Breast epithelium (tissue), 4 donors: ENCODE results near the gene PLEKHD1. TPM values are rescaled to one million over a fixed set of nuclear protein-coding genes. Genes with fewer than 3 reads are reported as not detected.

ENCODE experiments used
- DNase-seq, 2 donors: peaks; one replicate each; pipeline ENCODE4 v3.0.0-alpha.2; 2019; ENCODE audit warnings: low spot score in 2 of 2
- H3K27ac ChIP-seq, 2 donors: fragments of 200-600 bp; sonication (generic) in 1 of 2; one replicate each; pipeline ENCODE4 v1.5.1; 2016 to 2019; ENCODE audit warnings: mild to moderate bottlenecking in 1 of 2
- H3K27me3 ChIP-seq, 2 donors: fragments of 200-600 bp; sonication (generic) in 1 of 2; one replicate each; pipeline versions ENCODE4 v1.5.1 to v1.6.0; 2017 to 2019; ENCODE audit warnings: control low read depth in 1 of 2, mild to moderate bottlenecking in 1 of 2
- H3K36me3 ChIP-seq: fragments of 200-600 bp; one replicate; pipeline ENCODE4 v1.5.1; 2019
- H3K4me1 ChIP-seq, 2 donors: fragments of 200-600 bp; sonication (generic); one replicate each; pipeline ENCODE4 v1.5.1; 2016 to 2019; ENCODE audit warnings: control low read depth in 1 of 2
- H3K4me3 ChIP-seq, 3 donors: fragments of 200-600 bp; sonication (generic); 1 replicate in 2 of 3; 2 replicates in 1 of 3; pipeline ENCODE4 v1.5.1; 2016 to 2019; ENCODE audit warnings: mild to moderate bottlenecking in 3 of 3, moderate library complexity in 2 of 3
- H3K9me3 ChIP-seq, 2 donors: fragments of 200-600 bp; sonication (generic) in 1 of 2; one replicate each; pipeline ENCODE4 v1.5.1; 2016 to 2019; ENCODE audit warnings: control low read depth in 1 of 2
- CTCF ChIP-seq, 3 donors: fragments of 450-650 bp; IDR thresholded peaks; one replicate each; pipeline ENCODE4 v1.5.1; 2016 to 2017; ENCODE audit warnings: antibody characterized with exemption in 3 of 3, mild to moderate bottlenecking in 3 of 3, moderate library complexity in 3 of 3
- POLR2A ChIP-seq: fragments of 450-650 bp; IDR thresholded peaks from one replicate; pipeline ENCODE4 v1.6.1; 2016; ENCODE audit warnings: antibody characterized with exemption, mild to moderate bottlenecking, moderate library complexity
- POLR2AphosphoS5 ChIP-seq, 3 donors: sonication (generic); formaldehyde crosslinking; IDR thresholded peaks; one replicate each; pipeline ENCODE4 v1.6.1; 2017; ENCODE audit warnings: antibody characterized with exemption in 3 of 3
- intact Hi-C: fragments of 100-400 bp; cut with DNase I; formaldehyde crosslinking; loops from one replicate; pipeline ENCODE4 v1.15.1; 2023; ENCODE audit warnings: low total_unique reads
- total RNA-seq, 3 donors: library from RNA; depleted of rRNA; stranded (reverse); fragments of >200 nt; gene quantifications; one replicate each; pipeline ENCODE4 v1.1.0, GENCODE V29; 2016

Gene PLEKHD1
- total RNA-seq, 3 donors from 2014 or later: under 0.01 to 2.3 (median 2.0) TPM

- intact Hi-C loops: no loop called here
- H3K9me3 ChIP-seq: no peaks in the 10 kb centered on the region
- no peak overlapping the region for H3K27ac ChIP-seq
- no peaks in the 10 kb centered on the region for H3K36me3 ChIP-seq
- DNase-seq: no peak
- peaks cover 5 to 21% of the 10 kb centered on the region in 2 donors for H3K27me3 ChIP-seq
- TF ChIP-seq CTCF (IDR thresholded peaks at IDR 0.05): no peak
- TF ChIP-seq POLR2AphosphoS5 (IDR thresholded peaks at IDR 0.05): no peak
- no peak for TF ChIP-seq POLR2A
- H3K4me3 ChIP-seq: no peak overlapping the region
- peaks cover 0 to 3% of the 10 kb centered on the region in 2 donors for H3K4me1 ChIP-seq
Observed at GRCh38 chr14:69489495-69489894, 5.0 kb downstream of the PLEKHD1 start.

DNA sequence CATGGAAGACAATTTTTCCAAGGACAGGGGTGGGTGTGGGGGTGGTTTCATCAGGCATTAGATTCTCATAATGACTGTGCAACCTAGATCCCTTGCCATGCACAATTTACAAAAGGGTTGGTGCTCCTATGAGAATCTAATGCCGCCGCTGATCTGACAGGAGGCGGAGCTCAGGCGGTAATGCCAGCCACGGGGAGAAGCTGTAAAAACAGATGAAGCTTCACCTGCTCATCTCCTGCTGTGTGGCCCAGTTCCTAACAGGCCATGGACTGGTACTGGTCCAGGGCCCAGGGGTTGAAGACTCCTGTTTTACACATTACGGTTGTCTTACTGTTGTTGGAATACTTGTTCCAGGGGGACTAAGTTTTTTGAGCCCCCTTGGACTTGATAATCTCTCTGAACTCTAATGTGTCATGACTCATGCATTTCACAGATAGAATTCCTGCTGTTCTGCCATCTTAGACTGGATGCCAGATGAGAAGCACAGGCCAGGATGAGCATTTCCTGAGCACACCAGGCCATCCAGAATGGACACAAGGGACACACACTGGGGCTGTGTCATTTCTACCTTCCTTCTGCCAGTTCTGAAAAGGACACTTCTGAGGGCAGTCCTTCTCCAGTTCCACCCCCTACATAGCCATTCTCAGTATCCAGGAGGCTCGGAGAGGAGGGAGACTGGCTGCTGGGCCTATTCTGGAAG, 5.8 kb downstream of the PLEKHD1 start:
- H3K27me3 ChIP-seq: peaks cover 0 to 12% of the 10 kb centered on the region in 2 donors
- TF ChIP-seq POLR2AphosphoS5 (IDR thresholded peaks at IDR 0.05) (no peak), CTCF (IDR thresholded peaks at IDR 0.05) (no peak), POLR2A (no peak)
- no peak overlapping the region for H3K27ac ChIP-seq
- no peak for DNase-seq
- intact Hi-C loops: no loop called here
- no peaks in the 10 kb centered on the region for H3K4me1 ChIP-seq
- no peaks in the 10 kb centered on the region for H3K36me3 ChIP-seq
- H3K4me3 ChIP-seq: no peak overlapping the region
- no peaks in the 10 kb centered on the region for H3K9me3 ChIP-seq

DNA sequence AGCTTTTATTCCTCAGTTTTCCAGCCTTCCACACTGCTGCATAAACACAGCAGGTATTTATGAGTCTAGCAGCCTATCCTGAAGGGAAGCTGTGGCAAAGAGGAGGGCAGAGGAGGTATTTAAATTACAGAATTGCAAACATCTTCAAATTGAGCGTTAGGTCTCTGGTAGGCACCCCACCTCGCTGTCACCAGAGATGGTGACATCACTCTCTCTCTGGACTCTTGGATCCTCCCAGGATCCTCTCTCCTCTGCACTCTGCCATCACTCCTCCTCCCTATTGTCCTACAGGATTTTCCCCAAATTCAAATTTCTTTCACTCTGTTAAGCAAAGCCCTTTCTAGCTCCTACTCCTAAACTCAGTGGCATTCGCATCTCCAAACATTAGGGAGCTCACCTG, 6.7 kb downstream of the PLEKHD1 start:
- no peak for DNase-seq
- peaks cover 0 to 6% of the 10 kb centered on the region in 2 donors for H3K27me3 ChIP-seq
- H3K4me3 ChIP-seq: no peak overlapping the region
- H3K27ac ChIP-seq: no peak overlapping the region
- H3K36me3 ChIP-seq: no peaks in the 10 kb centered on the region
- TF ChIP-seq POLR2AphosphoS5 (IDR thresholded peaks at IDR 0.05) (no peak), POLR2A (no peak), CTCF (IDR thresholded peaks at IDR 0.05) (no peak)
- H3K4me1 ChIP-seq: no peaks in the 10 kb centered on the region
- H3K9me3 ChIP-seq: no peaks in the 10 kb centered on the region
- intact Hi-C loops: no loop called here

- no peak for DNase-seq
- H3K4me3 ChIP-seq: no peak overlapping the region
- no peaks in the 10 kb centered on the region for H3K27me3 ChIP-seq
- no peaks in the 10 kb centered on the region for H3K36me3 ChIP-seq
- no peaks in the 10 kb centered on the region for H3K4me1 ChIP-seq
- H3K27ac ChIP-seq: no peak overlapping the region
- TF ChIP-seq CTCF (IDR thresholded peaks at IDR 0.05) (no peak), POLR2AphosphoS5 (IDR thresholded peaks at IDR 0.05) (no peak), POLR2A (no peak)
- no peaks in the 10 kb centered on the region for H3K9me3 ChIP-seq
- intact Hi-C loops: no loop called here
Observed at GRCh38 chr14:69493038-69493437, 8.5 kb downstream of the PLEKHD1 start.

GRCh38 chr14:69493791-69494190, 9.3 kb downstream of the PLEKHD1 start:
- H3K27me3 ChIP-seq: no peaks in the 10 kb centered on the region
- TF ChIP-seq POLR2A (no peak), CTCF (IDR thresholded peaks at IDR 0.05) (no peak), POLR2AphosphoS5 (IDR thresholded peaks at IDR 0.05) (no peak)
- DNase-seq: no peak
- intact Hi-C loops: no loop called here
- no peaks in the 10 kb centered on the region for H3K36me3 ChIP-seq
- no peaks in the 10 kb centered on the region for H3K9me3 ChIP-seq
- H3K27ac ChIP-seq: no peak overlapping the region
- H3K4me3 ChIP-seq: no peak overlapping the region
- H3K4me1 ChIP-seq: no peaks in the 10 kb centered on the region
